Measurements from ENCODE around the gene REPIN1.
"Not testable (repeated sequence)": the region's sequence is repeated elsewhere in the genome, so short reads cannot be mapped to it uniquely, and the experiment has no call there.

Gene REPIN1

GRCh38 chr7:150378115-150378852 is 9.7 kb downstream of the REPIN1 start:
- peak; percentile 34 to 43 for DNase-seq

GRCh38 chr7:150378853-150379440 is 10.3 kb downstream of the REPIN1 start, which contains the start of gene ZNF775:
TSS of gene ZNF775 (plus strand) at chr7:150379330. CDS start at chr7:150388471, 9,141 bp downstream.
- peak; percentile 89 to 92 for DNase-seq

- peak; percentile 30 to 31 for DNase-seq
These were observed 11.1 kb downstream of the REPIN1 start for GRCh38 chr7:150379441-150380379.

GRCh38 chr7:150380463-150380862 is 11.8 kb downstream of the REPIN1 start:
- no peak for DNase-seq

- no peak for DNase-seq
These were observed 12.5 kb downstream of the REPIN1 start for GRCh38 chr7:150381096-150381495.

- no peak for DNase-seq
These were observed 13.1 kb downstream of the REPIN1 start for GRCh38 chr7:150381785-150382122.

GRCh38 chr7:150382123-150382843 is 13.7 kb downstream of the REPIN1 start:
- DNase-seq: no peak

- DNase-seq: no peak
These were observed 14.2 kb downstream of the REPIN1 start for GRCh38 chr7:150382844-150383225.

GRCh38 chr7:150383710-150384397 is 15.2 kb downstream of the REPIN1 start:
- DNase-seq: no peak

GRCh38 chr7:150384406-150385301 is 16.0 kb downstream of the REPIN1 start:
- DNase-seq: no peak

- no peak for DNase-seq
These were observed 16.7 kb downstream of the REPIN1 start for GRCh38 chr7:150385302-150385723.

GRCh38 chr7:150385884-150386283 is 17.3 kb downstream of the REPIN1 start:
- DNase-seq: not testable (repeated sequence)

GRCh38 chr7:150388306-150388705 is 19.7 kb downstream of the REPIN1 start:
- no peak for DNase-seq

GRCh38 chr7:150388709-150389531 is 20.3 kb downstream of the REPIN1 start:
- no peak for DNase-seq

- peak in 1 of 2 experiments; percentile 27 for DNase-seq
These were observed 20.9 kb downstream of the REPIN1 start for GRCh38 chr7:150389532-150389816.

- no peak for DNase-seq
These were observed 21.6 kb downstream of the REPIN1 start for GRCh38 chr7:150390205-150390604.

GRCh38 chr7:150393325-150393724 is 24.7 kb downstream of the REPIN1 start:
- no peak for DNase-seq

GRCh38 chr7:150396426-150396825 is 27.8 kb downstream of the REPIN1 start:
- DNase-seq: no peak

GRCh38 chr7:150396851-150397260 is 28.2 kb downstream of the REPIN1 start:
- no peak for DNase-seq

Data from activated CD4-positive, alpha-beta T cell treated with anti-CD3 and anti-CD28 coated beads, Interleukin-2, amount 50 U/mL, for 48 hours (primary cell).